ENCODE measurements around the gene LGALS9. TPM values are rescaled to one million over a fixed set of nuclear protein-coding genes. Genes with fewer than 3 reads are reported as not detected.

LGALS9 gene
- polyA plus RNA-seq, 4 donors: 12.4 to 17.8 (median 15.8) TPM

- DNase-seq (ENCODE audit: low read depth in 4 of 4, low spot score in 3 of 4): peak in 3 of 4 donors; percentile 53 to 70 (median 68)
Observed at GRCh38 chr17:27602721-27603420, 28.1 kb upstream of the LGALS9 start.

GRCh38 chr17:27603421-27603770 is 27.6 kb upstream of the LGALS9 start:
- DNase-seq (ENCODE audit: low read depth in 4 of 4, low spot score in 3 of 4): no peak

- no peak for DNase-seq (ENCODE audit: low read depth in 4 of 4, low spot score in 3 of 4)
Observed at GRCh38 chr17:27603880-27604794, 26.9 kb upstream of the LGALS9 start.

- DNase-seq (ENCODE audit: low read depth in 4 of 4, low spot score in 3 of 4): no peak
Observed at GRCh38 chr17:27605409-27605808, 25.6 kb upstream of the LGALS9 start.

GRCh38 chr17:27607521-27608091 is 23.4 kb upstream of the LGALS9 start:
- DNase-seq (ENCODE audit: low read depth in 4 of 4, low spot score in 3 of 4): no peak

GRCh38 chr17:27608328-27609230 is 22.4 kb upstream of the LGALS9 start:
- DNase-seq (ENCODE audit: low read depth in 4 of 4, low spot score in 3 of 4): no peak

GRCh38 chr17:27609611-27610303 is 21.2 kb upstream of the LGALS9 start:
- peak in 1 of 4 donors; percentile 48 for DNase-seq (ENCODE audit: low read depth in 4 of 4, low spot score in 3 of 4)

- no peak for DNase-seq (ENCODE audit: low read depth in 4 of 4, low spot score in 3 of 4)
Observed at GRCh38 chr17:27610304-27610677, 20.7 kb upstream of the LGALS9 start.

GRCh38 chr17:27612160-27612770 is 18.7 kb upstream of the LGALS9 start:
- DNase-seq (ENCODE audit: low read depth in 4 of 4, low spot score in 3 of 4): no peak

- DNase-seq (ENCODE audit: low read depth in 4 of 4, low spot score in 3 of 4): no peak
Observed at GRCh38 chr17:27613433-27613832, 17.6 kb upstream of the LGALS9 start.

- no peak for DNase-seq (ENCODE audit: low read depth in 4 of 4, low spot score in 3 of 4)
Observed at GRCh38 chr17:27615121-27615520, 15.9 kb upstream of the LGALS9 start.

- DNase-seq (ENCODE audit: low read depth in 4 of 4, low spot score in 3 of 4): no peak
Observed at GRCh38 chr17:27616414-27616813, 14.6 kb upstream of the LGALS9 start.

- no peak for DNase-seq (ENCODE audit: low read depth in 4 of 4, low spot score in 3 of 4)
Observed at GRCh38 chr17:27618417-27618816, 12.6 kb upstream of the LGALS9 start.

- DNase-seq (ENCODE audit: low read depth in 4 of 4, low spot score in 3 of 4): no peak
Observed at GRCh38 chr17:27620721-27621120, 10.3 kb upstream of the LGALS9 start.

- no peak for DNase-seq (ENCODE audit: low read depth in 4 of 4, low spot score in 3 of 4)
Observed at GRCh38 chr17:27621536-27621935, 9.5 kb upstream of the LGALS9 start.

- no peak for DNase-seq (ENCODE audit: low read depth in 4 of 4, low spot score in 3 of 4)
Observed at GRCh38 chr17:27621942-27622559, 8.9 kb upstream of the LGALS9 start.

GRCh38 chr17:27622986-27623385 is 8.0 kb upstream of the LGALS9 start:
- DNase-seq (ENCODE audit: low read depth in 4 of 4, low spot score in 3 of 4): no peak

GRCh38 chr17:27623614-27624013 is 7.4 kb upstream of the LGALS9 start:
- DNase-seq (ENCODE audit: low read depth in 4 of 4, low spot score in 3 of 4): no peak

GRCh38 chr17:27624539-27624938 is 6.4 kb upstream of the LGALS9 start:
- no peak for DNase-seq (ENCODE audit: low read depth in 4 of 4, low spot score in 3 of 4)

Data from left renal pelvis (tissue), 4 donors.